GM19025 (cell line): ENCODE measurements around the gene SYNE1.

ENCODE experiments used
- ATAC-seq: cut with Tn5 transposase; IDR thresholded peaks from one replicate; pipeline ENCODE4 v1.9.1; 2021; ENCODE audit warnings: mild to moderate bottlenecking, low read depth, moderate library complexity; ENCODE audit not compliant: unreplicated experiment

The SYNE1 gene

DNA sequence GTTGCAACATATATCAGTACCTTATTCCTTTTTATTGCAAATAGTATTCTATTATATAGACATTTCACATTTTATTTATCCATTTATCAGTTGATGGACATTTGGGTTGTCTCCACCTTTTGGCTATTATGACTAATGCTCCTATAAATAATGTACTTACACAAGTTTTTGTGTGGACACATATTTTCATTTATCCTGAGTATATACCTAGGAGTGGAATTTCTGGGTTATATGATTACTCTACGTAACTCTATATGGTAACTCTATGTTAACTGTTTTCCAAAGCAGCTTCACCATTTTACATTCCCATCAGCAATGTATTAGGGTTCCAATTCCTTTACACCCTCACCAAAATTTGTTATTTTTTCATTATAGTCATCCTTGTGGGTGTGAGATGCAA is 424.7 kb downstream of the SYNE1 start:
- no peak for ATAC-seq

DNA sequence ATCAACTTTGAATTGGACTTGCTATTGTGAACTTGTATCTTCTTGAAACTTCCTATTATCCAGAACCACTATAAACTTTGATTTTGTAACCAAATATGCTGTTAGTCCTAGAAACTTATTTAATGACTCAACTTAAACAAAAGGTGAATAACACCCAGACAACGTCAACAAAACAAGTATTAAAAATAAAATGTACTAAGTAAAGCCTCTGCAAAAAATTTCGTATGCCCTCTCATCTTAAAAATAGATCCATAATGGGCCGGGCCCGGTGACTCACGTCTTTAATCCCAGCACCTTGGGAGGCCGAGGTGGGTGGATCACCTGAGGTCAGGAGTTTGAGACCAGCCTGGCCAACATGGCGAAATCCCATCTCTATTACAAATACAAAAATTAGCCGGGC is 428.0 kb downstream of the SYNE1 start:
- no peak for ATAC-seq

DNA sequence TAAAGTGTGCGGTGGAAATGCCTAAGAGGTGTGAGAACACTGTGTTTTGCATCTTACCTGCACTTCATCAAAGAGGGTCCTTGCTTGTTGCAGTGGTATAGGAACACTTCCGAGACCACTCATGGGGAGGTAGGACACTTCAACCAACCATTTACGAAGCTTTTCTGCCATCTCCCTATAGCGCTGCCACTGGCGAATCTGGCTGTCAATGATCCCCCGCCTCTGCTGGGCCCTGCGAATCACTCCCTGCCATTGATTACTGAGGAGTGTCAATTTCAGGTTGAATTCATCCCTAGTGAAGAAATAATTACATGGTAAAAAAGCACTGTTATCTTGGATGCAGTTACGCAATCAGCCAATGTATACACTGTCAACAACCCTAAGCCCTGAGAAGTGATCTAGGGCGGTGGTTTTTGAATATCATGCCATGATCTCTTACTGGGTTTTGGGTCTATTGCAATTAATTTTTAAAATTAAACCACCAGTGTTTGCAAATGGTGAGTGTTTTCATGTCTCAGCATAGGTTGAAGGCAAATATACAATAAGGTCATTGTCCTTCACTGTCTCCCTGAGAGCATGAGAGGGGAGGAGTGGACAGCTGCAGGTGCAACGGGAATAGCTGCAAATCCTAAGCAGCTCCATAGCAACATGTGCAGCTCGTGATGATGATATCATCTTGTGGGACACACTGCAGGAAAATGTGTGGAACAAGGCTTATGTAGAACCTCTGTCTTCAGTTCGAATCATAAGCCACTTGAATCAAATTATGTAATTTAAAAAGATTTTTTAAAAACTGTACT is 429.0 kb downstream of the SYNE1 start:
- ATAC-seq: no peak

DNA sequence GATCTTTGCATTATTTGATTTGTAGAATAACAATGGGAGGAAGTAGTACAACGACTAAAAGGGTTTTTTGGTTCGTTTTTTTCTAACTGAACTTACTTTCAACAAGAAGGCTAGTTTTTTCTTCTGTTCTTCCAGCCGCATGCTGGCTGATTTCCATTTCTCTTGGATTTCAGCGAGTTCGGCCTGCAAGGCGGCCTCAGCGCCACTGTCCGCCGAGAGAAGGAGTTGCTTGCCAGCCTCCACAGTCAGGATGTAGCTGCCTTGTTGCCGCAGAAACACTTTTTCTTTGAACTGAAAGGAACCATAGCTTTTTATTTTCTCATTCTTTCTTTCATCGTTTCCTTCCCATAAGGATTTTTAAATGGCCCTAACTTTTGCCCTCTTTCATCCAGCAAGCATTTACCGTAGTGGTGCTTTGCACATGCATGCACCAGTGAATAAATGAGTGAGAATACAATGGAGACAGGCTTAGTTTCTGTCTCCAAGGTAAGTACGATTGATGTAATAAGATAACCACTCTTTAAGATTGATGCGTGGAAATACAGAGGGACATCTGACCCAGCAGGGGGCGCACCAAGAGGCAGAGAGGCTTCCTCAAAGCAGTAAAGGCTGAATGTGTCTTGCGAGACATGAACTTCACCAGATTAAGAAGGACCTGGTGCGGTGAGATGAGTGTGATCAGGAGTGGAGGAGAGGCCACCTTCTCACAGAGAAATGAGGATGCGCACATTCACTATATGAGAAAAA is 430.9 kb downstream of the SYNE1 start:
- ATAC-seq: no peak

DNA sequence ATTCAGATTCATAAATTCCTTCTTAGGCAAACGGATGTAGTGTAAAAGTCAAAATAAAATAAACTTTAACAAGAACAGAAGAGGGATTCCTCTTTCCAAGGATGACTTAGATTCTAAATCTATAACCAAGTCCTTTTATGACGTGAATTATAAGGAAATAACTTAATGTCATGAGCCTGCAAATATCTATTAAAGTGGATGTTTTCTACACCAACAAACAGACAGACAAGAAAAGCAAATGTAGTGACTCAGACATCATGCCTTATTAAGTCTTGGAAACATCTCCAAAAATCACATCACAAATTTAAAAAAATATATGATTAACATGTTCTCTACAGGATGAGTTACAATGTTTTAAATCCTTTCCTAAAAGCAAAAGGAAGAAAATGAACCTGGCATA is 432.6 kb downstream of the SYNE1 start:
- no peak for ATAC-seq

DNA sequence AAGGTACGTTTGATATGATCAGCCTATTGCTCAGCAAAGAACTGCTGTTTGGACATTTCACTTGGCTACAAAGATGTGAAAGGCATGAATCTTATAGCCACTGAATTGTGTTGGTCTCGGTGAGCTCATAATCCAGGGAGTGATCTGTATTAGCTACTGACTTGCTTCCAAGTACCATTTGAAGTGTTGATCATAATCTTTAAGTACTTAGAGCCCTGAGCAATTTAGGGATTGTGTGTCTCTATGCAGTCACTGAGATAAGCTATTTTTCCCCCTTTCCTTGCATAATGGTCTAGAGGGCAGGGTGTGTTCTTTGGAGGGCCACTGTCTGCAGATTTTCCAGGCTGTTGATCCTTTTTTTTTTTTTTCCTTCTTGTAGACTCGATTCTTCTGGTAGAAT is 436.0 kb downstream of the SYNE1 start:
- ATAC-seq: no peak

DNA sequence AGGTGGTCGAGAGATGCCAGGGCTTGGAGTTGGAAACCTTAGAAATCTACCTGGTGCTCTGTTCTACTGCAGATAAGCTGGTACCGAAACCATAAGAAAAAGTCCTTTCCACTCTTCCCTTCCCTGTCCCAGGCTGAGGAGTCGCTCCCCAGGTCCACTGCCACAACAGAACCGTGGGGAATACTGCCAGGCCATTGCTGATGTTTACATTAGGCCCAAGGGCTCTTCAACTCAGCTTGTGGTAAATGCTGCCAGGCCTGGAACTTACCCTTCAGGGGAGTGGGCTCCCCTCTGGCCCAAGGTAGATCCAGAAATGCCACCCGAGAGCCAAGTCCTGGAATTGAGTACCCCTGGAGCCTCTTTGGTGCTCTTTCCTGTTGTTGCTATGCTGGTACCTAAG is 441.3 kb downstream of the SYNE1 start:
- no peak for ATAC-seq

DNA sequence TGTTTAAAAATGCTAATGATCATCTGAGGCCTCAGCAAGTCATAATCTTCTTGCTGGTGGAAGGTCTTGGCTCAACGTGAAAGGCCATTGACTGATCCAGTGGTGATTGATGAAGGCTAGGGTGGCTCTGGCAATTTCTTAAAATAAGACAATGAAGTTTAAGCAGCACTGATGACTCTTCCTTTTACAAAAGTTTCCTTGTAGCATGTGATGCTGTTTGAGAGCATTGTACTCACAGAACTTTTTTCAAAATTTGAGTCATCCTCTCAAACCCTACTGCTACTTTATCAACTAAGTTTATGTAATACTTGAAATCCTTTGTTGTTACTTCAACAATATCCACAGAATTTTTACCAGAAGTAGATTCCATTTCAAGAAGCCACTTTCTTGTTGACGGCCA is 447.4 kb downstream of the SYNE1 start:
- no peak for ATAC-seq

DNA sequence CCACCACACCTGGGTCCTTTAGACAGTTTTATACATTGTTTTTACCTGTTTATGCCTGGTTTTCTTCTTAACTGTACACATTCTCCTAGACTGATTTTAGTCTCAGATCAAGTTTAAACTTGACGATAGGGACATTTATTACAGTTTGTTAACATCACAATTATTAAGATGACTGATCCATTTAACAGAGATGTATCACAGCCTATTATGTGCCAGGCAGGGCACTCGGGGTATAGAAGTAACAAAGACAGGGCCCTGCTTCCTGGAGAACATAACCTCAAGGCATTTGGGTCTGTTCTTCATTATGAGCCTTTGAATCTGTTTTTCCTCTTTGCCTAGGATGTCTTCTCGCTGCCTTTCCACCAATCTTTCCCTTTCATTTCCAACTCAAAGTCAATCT is 449.2 kb downstream of the SYNE1 start:
- no peak for ATAC-seq

DNA sequence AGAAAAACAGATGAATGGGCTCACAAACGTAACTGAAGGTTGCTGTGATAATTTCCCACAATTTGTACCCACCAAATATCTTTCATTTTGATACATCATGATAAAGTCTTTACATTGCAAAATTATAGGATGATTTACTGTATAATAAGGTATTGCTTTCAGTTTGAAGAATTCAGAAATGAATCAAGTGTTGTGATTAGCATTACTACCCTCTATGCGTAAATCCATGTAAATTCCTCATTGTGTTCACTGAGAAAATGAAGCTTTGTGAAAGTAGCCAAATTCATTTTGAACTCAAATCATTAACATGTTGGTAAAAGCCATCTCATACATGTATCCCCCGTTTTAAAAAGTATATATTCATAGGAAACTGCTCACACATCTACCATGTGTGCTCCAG is 450.3 kb downstream of the SYNE1 start:
- ATAC-seq: no peak

DNA sequence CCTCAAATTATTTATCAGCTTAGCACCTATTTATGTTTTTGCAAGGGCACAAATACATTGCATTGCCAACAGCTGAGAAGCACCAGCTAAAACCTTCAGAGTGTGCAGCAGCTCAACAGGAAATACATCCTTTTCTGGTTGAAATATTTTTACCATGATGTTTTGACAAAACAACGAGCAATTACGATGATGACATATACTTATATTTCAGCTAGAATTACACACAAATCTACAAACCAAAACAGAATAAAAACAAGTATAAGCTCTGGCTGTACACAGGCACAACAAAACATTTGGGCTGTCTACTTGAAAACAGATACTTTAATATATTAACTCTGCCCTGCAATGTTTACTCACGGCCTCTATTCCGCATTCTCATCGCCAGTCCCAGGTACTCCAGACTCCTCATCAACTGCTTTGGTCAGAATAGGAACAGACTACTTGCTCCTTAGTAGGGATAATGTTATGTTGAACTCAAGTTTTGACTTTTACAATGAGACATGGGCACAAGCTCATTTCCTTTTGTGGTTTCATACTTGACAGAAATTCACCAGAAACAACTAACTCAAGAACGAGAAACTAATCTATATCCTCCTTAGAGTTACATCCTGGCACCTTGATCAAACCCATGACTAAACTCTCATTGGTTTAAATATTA is 452.1 kb downstream of the SYNE1 start:
- ATAC-seq: peak; percentile 63

DNA sequence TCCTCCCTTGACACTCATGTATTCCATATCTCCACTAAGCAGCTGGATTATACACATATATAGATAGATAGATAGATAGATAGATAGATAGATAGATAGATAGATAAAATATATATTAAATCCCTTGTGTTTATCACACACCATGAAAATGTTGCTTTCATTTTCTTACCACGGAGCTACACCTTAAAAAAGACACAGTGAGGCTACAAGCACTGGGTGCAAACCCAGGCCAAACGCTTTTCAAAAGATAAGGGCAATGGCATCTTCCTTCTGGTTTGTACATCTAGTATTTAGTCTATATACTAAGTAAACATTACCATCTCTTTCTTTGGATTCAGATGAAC is 452.6 kb downstream of the SYNE1 start:
- peak; percentile 29 for ATAC-seq

DNA sequence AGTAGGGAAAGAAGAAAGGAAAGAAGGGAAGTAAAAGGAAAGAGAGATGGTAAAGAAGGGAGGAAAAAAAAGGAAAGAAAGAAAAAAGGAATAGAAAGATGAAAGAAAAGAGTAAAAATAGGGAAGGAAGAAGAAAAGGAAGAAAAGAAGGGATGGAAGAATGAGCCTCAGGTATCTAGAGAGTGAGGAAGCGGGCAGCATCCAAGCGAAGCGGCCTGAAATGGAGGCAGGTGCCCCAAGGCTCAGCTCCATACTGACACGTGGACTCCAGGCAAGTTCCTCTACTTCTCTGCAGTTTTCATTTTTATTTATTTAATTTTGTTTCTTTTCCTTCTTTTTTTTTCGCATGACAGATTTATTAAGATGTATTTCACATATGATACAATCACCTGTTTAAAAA is 456.6 kb downstream of the SYNE1 start:
- ATAC-seq: no peak

DNA sequence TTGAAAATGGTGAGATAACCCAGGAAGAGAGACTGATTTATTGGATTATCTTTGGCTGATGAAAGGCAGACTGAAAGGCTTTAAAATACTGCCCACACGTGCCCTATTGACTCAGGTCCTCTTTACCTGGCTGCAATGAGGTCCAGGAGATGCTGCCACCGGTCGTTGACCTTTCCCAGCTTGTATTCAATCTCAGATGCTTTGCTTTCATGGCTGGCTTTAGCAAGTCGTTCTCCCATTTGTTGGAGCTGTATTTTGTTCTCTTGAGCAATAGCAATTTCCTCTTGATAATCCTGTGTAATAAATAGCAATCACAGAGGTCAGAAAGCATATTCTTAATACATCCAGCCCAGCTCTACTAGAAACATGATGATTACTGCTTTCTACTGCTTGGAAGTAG is 460.9 kb downstream of the SYNE1 start:
- ATAC-seq: no peak

DNA sequence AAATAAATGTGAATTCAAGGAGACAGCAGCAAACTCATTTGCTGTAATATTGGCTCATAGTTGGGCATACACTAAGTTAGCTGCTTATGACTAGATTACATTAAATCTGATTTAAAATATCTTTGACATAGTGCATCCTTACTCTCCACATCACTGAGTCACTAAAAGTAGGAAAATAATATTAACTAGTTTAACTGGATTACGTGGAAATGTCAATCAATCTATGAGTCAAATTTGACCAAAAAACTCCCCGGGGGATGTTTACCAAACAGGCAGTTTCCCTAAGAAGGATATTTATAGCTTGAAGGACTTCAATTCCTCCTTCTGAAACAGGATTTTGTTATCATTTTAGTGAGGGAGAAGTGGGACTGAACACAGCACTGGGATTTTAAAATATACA is 463.2 kb downstream of the SYNE1 start:
- ATAC-seq: no peak

DNA sequence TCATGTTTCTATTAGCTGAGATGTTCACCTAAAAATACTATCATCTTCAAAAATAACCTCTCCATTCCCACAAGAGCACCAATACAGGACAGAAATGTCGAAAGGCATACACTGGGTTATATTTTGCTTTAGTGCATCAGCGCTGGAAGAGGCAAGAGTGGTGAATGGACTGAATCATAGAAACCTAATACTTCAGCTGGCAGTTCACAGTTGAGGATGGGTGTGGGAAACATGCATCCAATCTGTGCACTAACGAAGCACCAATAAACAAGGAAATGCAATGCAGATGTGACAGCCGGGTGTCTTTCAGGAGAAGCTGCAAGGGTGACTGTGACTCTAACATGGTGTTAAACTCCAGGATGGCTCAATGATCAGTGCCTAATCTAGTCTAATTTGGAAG is 463.8 kb downstream of the SYNE1 start:
- ATAC-seq: no peak

DNA sequence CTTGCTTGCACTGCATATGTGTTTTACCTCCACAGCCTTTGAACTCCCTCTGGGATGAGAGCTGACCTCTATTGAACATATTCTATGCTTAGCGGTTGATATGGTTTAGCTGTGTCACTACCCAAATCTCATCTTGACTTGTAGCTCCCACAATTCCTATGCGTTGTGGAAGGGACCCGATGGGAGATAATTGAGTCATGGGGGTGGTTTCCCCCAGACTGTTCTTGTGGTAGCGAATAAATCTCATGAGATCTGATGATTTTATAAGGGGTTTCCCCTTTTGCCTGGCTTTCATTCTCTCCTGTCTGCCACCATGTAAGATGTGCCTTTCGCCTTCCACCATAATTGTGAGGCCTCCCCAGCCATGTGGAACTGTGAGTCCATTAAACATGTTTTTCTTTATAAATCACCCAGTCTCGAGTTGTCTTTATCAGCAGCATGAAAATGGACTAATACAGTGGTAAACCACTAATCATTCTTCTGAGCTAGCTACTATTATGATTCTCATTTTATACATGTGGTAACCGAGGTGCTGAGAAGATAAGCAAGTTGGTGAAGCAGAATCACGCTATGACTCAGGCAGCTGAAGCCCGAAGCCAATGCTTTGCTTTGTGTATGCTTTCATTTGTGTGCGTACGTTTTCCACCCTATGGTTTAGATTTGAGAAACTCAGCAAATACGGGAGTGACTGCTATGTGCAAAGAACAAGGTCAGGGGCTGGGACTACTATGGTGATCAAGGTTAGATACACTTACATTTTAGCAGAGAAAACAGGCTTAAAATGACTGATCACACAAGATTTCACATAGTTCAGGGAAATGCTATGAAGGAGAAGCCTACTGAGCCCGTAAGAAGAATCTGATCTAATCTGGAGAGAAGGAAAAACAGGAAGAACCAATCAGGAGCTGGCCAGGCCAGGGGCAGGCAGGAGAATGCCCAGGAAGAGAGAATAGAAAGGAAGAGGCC is 466.2 kb downstream of the SYNE1 start:
- ATAC-seq: peak; percentile 91

DNA sequence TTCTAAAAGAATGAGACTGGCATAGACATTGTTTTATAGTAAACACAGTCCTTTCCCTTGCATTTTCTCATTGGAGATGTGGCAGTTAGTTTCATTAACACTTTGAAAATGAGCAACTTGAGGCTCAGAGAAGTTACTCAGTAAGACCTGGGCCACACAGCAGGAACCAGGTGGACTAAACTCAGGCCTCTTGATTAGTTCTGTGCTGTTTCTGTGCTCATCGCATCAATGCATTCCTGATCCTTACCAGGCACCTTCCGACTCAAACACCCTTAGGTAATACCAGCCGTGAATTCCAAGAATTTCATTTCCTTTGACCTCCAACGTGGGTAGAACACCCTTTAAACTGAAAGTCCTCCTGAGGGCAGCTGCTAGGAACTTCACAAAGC is 466.9 kb downstream of the SYNE1 start:
- ATAC-seq: no peak

DNA sequence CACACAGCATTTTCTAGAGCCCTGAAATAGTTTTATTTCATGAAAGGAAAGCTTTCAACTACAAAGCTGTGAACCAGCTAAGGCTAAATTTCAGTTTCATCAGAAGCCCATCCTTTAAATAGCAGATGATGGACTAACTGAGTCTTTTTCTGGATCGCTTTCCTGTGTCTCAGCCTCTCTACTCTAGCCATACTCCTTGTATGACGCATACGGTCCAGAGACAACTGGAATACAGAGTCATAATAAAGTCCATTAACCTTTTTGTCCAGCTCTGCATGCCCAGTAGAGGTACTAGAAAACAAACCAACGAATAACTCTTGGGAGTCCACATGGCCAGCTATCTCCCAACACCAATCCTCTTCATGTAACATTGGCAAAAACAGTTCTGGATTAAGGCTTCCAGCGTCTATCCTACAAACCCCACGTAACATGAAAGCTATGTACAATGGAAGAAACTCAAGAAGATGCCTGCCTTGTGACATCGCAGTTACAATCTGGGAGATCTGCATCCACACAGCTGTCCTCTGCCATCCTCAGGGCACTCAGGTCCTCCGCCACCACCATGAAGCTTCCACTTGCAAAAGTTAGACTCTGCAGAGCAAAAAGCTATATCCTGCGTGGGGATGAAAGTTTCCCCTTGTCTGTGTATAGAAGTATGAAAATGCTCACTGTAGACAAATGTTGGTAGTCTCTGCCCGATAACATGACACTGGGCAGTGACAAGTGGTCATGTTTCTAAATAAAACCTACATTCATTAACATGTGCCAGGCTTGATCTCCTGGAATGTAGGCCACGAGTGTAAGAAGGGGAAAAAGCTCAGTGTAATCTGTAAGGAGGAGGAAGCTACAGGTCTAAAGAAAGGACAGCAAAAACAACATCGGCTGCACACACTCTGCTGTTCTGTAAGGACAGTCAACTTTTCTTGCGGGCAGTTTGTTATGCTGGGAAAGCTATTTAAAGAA is 469.2 kb downstream of the SYNE1 start:
- no peak for ATAC-seq
